Measurements from ENCODE around the gene KHDC4. TPM values are rescaled to one million over a fixed set of nuclear protein-coding genes. Genes with fewer than 3 reads are reported as not detected.

KHDC4 gene
- total RNA-seq, 1 donor from 2014 or later = 32.3 TPM

- no peak overlapping the region for H3K4me3 Mint-ChIP-seq (ENCODE audit: unreplicated experiment)
- H3K9me3 Mint-ChIP-seq (ENCODE audit: low read depth) = no peaks in the 10 kb centered on the region
- H3K27ac Mint-ChIP-seq (ENCODE audit: unreplicated experiment) = no peak overlapping the region
Measured at GRCh38 chr1:155946633-155947219, 12.5 kb upstream of the KHDC4 start.

GRCh38 chr1:155944444-155944799 is 10.2 kb upstream of the KHDC4 start:
- no peak for DNase-seq (ENCODE audit: low spot score)
- H3K4me3 Mint-ChIP-seq (ENCODE audit: unreplicated experiment) = no peak overlapping the region
- no peak overlapping the region for H3K27ac Mint-ChIP-seq (ENCODE audit: unreplicated experiment)
- no peak for TF ChIP-seq CTCF (IDR thresholded peaks at IDR 0.05)
- no peaks in the 10 kb centered on the region for H3K27me3 Mint-ChIP-seq (ENCODE audit: low read depth)
- H3K4me1 Mint-ChIP-seq (ENCODE audit: low read depth) = peaks cover 42% of the 10 kb centered on the region
- peaks cover 18% of the 10 kb centered on the region for H3K36me3 Mint-ChIP-seq (ENCODE audit: low read depth)
- H3K9me3 Mint-ChIP-seq (ENCODE audit: low read depth) = no peaks in the 10 kb centered on the region

More at GRCh38 chr1:155946633-155947219, 12.5 kb upstream of the KHDC4 start:
- H3K36me3 Mint-ChIP-seq (ENCODE audit: low read depth) = peaks cover 31% of the 10 kb centered on the region
- no peak for TF ChIP-seq CTCF (IDR thresholded peaks at IDR 0.05)
- no peak for DNase-seq (ENCODE audit: low spot score)
- no peaks in the 10 kb centered on the region for H3K27me3 Mint-ChIP-seq (ENCODE audit: low read depth)
- peaks cover 25% of the 10 kb centered on the region for H3K4me1 Mint-ChIP-seq (ENCODE audit: low read depth)

GRCh38 chr1:155942578-155943141 is 8.4 kb upstream of the KHDC4 start:
- H3K36me3 Mint-ChIP-seq (ENCODE audit: low read depth) = peaks cover 13% of the 10 kb centered on the region
- no peak for DNase-seq (ENCODE audit: low spot score)
- H3K4me3 Mint-ChIP-seq (ENCODE audit: unreplicated experiment) = no peak overlapping the region
- TF ChIP-seq CTCF (IDR thresholded peaks at IDR 0.05) = no peak
- no peaks in the 10 kb centered on the region for H3K9me3 Mint-ChIP-seq (ENCODE audit: low read depth)
- peak overlapping the region; percentile 77 for H3K27ac Mint-ChIP-seq (ENCODE audit: unreplicated experiment)
- H3K27me3 Mint-ChIP-seq (ENCODE audit: low read depth) = no peaks in the 10 kb centered on the region
- peaks cover 53% of the 10 kb centered on the region for H3K4me1 Mint-ChIP-seq (ENCODE audit: low read depth)

GRCh38 chr1:155941845-155942531 is 7.8 kb upstream of the KHDC4 start:
- no peak for TF ChIP-seq CTCF (IDR thresholded peaks at IDR 0.05)
- no peak for DNase-seq (ENCODE audit: low spot score)
- H3K9me3 Mint-ChIP-seq (ENCODE audit: low read depth) = no peaks in the 10 kb centered on the region
- peak overlapping the region; percentile 95 for H3K27ac Mint-ChIP-seq (ENCODE audit: unreplicated experiment)
- peaks cover 10% of the 10 kb centered on the region for H3K36me3 Mint-ChIP-seq (ENCODE audit: low read depth)
- H3K27me3 Mint-ChIP-seq (ENCODE audit: low read depth) = no peaks in the 10 kb centered on the region
- peaks cover 53% of the 10 kb centered on the region for H3K4me1 Mint-ChIP-seq (ENCODE audit: low read depth)
- no peak overlapping the region for H3K4me3 Mint-ChIP-seq (ENCODE audit: unreplicated experiment)

- H3K9me3 Mint-ChIP-seq (ENCODE audit: low read depth) = no peaks in the 10 kb centered on the region
- peaks cover 52% of the 10 kb centered on the region for H3K4me1 Mint-ChIP-seq (ENCODE audit: low read depth)
- TF ChIP-seq CTCF (IDR thresholded peaks at IDR 0.05) = no peak
- H3K36me3 Mint-ChIP-seq (ENCODE audit: low read depth) = peaks cover 2% of the 10 kb centered on the region
- H3K27me3 Mint-ChIP-seq (ENCODE audit: low read depth) = no peaks in the 10 kb centered on the region
- no peak within 1 kb of the TSS for H3K4me3 Mint-ChIP-seq (ENCODE audit: unreplicated experiment)
- no peak for DNase-seq (ENCODE audit: low spot score)
- H3K27ac Mint-ChIP-seq (ENCODE audit: unreplicated experiment) = peak within 1 kb of the TSS; percentile 95
Measured at GRCh38 chr1:155940993-155941844, 7.0 kb upstream of the KHDC4 start, which contains the start of gene RXFP4. RXFP4 (plus strand) TSS chr1:155941638; CDS start chr1:155941710, 72 bp downstream.
